Subcutaneous adipose tissue (tissue), 4 donors: ENCODE measurements around the gene TOMM40. TPM values are rescaled to one million over a fixed set of nuclear protein-coding genes. Genes with fewer than 3 reads are reported as not detected.

Experiments used
- total RNA-seq, 4 donors: library from RNA; depleted of rRNA; stranded (reverse); fragments of >200 nt; gene quantifications; one replicate each; pipeline ENCODE4 v1.1.0, GENCODE V29; 2016
- TF ChIP-seq, protein P1 (sequence below): fragments of 450-650 bp; IDR thresholded peaks from one replicate; pipeline ENCODE4 v1.5.1; 2016; ENCODE audit warnings: low read depth, mild to moderate bottlenecking, control low read depth, antibody characterized with exemption, moderate library complexity

Gene TOMM40
- total RNA-seq, 4 donors from 2014 or later, result 18.3 to 69.5 (median 34.6) TPM

DNA sequence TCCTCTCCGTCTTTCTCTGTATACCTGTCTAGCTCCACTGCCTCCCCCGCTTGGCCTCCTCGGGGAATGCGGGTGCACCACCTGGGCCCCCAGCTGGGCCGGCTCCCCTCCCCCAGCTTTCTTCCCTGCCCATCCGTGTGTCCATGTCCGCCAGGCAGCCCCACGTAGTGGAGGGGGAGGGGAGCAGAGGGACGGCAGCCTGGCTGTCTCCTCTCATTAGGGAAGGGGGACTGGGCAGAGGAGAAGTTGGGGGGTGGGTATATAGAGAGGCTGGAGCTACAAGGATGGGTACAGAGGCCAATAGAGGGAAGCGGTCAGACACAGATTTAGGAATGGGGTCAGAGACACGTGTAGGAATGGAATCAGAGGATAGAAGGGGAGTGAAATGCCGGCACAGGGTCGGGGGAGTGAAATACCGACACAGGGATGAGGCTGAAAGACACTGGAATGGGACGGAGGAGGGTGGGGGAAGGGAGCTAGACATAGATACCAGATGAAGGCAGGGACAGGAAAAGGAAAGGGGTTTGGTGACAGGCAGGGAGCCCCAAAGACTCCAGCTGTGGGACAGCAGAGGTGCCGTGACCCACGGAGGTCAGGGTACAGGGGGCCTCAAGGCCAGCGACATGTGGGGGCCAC is 42.1 kb upstream of the TOMM40 start:
- TF ChIP-seq, protein P1, sequence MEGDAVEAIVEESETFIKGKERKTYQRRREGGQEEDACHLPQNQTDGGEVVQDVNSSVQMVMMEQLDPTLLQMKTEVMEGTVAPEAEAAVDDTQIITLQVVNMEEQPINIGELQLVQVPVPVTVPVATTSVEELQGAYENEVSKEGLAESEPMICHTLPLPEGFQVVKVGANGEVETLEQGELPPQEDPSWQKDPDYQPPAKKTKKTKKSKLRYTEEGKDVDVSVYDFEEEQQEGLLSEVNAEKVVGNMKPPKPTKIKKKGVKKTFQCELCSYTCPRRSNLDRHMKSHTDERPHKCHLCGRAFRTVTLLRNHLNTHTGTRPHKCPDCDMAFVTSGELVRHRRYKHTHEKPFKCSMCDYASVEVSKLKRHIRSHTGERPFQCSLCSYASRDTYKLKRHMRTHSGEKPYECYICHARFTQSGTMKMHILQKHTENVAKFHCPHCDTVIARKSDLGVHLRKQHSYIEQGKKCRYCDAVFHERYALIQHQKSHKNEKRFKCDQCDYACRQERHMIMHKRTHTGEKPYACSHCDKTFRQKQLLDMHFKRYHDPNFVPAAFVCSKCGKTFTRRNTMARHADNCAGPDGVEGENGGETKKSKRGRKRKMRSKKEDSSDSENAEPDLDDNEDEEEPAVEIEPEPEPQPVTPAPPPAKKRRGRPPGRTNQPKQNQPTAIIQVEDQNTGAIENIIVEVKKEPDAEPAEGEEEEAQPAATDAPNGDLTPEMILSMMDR, result no peak

DNA sequence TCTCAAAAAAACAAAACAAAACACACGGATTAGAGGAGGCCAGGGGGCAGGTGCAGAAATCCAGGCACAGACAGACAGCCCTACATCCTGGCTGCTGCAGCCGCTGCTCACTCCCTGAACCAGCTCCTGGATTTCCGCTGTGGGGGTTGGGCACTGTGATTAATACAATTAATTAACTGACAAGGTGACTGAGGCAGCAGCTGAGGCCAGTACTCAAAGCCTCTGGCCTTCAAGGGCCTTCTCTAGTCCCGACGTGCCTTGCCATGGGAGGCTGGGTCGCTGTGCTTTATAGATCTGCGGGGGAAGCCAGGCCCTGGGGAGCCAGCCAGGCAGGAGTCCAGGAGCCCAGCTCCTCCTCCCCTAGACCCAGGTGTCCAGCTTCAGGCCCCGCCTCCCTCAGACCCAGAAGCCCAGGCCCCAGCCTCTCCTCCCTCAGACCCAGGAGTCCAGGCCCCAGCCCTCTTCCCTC is 40.4 kb upstream of the TOMM40 start:
- TF ChIP-seq, protein P1, result no peak

DNA sequence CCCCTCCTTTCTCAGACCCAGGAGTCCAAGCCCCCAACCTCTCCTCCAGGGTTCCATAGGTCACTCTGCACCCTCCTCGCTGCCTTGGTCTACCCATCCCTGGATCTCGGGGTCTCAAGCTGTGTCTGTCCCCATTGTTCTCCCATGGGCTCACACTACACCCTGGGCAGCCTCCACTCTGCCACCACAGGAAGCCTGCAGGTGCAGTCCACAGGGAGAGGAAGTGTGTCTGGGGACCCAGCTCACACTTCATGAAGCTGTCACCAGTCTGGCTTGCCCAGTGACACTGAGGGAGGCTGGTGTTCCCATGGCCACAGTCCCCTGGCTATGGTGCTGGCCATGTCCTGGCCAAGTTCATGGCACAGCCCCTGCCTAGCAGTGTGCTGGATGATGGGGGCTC is 39.6 kb upstream of the TOMM40 start:
- TF ChIP-seq, protein P1, result no peak

DNA sequence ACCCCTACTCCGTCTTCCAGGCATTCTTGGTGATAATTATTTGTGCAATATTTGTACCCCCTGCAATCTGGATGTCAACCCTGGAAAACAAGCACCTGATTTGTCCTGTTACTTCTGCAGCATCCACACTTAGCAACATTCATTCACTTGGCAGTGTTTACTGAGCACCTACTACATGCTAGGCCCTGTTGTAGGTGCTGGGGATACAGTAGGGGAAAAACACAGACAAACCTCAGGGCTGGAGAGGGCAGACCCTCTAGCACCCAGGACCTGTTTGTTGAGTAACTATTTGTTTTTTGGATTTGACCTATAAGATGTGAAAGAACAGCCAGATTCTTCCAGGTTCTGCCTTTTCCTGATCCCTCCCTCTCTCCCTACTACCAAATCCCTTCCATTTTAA is 35.4 kb upstream of the TOMM40 start:
- TF ChIP-seq, protein P1, result no peak

DNA sequence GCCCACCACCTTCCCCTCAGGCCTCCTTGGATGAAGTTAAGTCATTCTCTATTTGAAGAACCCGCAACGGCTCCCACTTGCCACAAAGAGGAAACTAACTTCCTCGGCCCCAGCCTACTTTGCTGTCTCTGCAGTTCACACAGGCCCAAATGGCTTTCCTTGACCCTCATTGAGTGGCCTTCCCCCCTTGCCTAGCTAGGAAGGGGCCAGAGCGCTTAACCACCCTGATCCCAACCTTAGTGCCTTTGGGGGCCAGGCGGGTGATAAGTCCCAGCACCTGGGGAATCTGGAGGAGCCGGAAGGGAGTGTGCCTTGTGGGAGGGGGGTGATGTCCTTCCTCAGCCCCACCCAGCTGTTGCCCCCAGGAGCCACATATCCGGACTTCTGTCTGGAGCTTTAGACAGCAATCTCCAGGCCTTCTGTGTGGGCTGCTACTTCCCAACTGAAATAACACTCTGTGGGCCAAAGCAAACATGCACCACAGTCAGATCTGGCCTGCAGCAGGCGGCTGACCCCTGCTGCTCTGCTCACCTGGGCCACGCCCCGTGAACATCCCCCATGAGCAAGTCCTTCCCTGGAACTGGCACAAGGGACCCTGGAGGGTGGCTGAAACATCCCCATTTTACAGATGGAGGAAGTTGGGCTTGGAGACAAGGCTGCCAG is 34.5 kb upstream of the TOMM40 start:
- TF ChIP-seq, protein P1, result no peak

DNA sequence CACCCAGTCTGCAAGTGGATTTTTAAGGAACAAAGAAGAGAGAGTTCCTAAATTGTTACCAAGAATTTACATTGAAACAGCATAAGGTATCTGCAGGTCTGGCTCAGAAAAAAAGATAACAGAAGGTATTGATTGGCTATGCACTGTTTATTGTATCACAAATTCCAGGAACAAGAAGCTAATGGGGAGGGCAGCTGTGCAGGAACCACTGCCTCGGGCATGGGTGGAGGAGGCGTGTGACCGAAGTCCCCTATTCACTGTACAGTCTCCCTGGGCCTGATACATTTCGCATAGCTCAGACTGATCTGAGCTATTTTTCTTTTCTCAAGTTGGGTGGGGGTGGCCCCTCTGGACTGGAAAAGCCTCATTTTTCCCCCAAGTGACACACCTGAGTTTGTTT is 33.2 kb upstream of the TOMM40 start:
- TF ChIP-seq, protein P1, result no peak

DNA sequence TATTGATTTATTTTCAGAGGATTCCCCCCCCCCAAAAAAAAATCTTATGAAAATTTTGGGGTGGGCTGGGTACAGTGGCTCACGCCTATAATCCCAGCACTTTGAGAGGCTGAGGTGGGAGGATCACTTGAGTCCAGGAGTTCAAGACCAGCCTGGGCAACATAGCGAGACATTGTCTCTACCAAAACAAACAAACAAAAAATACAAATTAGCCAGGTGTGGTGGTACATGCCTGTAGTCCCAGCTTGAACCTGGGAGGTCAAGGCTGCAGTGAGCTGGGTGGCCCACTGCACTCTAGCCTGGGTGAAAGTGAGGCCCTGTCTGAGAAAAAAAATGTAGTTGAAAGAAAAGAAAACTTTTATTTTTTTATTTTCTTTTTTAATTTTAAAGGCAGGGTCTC is 27.1 kb upstream of the TOMM40 start:
- TF ChIP-seq, protein P1, result no peak
